Glutamatergic neuron (in vitro differentiated cells): ENCODE results near the gene HMGCS1. TPM values are rescaled to one million over a fixed set of nuclear protein-coding genes. Genes with fewer than 3 reads are reported as not detected.

ENCODE experiments used
- DNase-seq: peaks from one replicate; pipeline ENCODE4 v3.0.0; 2022
- H3K27ac Mint-ChIP-seq: one replicate; pipeline ENCODE4 v1.8.0; 2020; ENCODE audit warnings: mild to moderate bottlenecking, mixed read lengths, inconsistent platforms; ENCODE audit not compliant: unreplicated experiment
- H3K27me3 Mint-ChIP-seq: one replicate; pipeline ENCODE4 v1.8.0; 2020; ENCODE audit warnings: mild to moderate bottlenecking, moderate library complexity, mixed read lengths, inconsistent platforms; ENCODE audit not compliant: unreplicated experiment
- H3K36me3 Mint-ChIP-seq: one replicate; pipeline ENCODE4 v1.8.0; 2020; ENCODE audit warnings: mild to moderate bottlenecking, mixed read lengths, inconsistent platforms; ENCODE audit not compliant: unreplicated experiment
- H3K4me1 Mint-ChIP-seq: one replicate; pipeline ENCODE4 v1.8.0; 2020; ENCODE audit warnings: mild to moderate bottlenecking, low read depth, mixed read lengths, inconsistent platforms; ENCODE audit not compliant: unreplicated experiment
- H3K4me3 Mint-ChIP-seq: one replicate; pipeline ENCODE4 v1.8.0; 2020; ENCODE audit warnings: mild to moderate bottlenecking, mixed read lengths, inconsistent platforms; ENCODE audit not compliant: unreplicated experiment
- H3K9me3 Mint-ChIP-seq: one replicate; pipeline ENCODE4 v1.8.0; 2020; ENCODE audit warnings: mild to moderate bottlenecking, moderate library complexity, mixed read lengths, inconsistent platforms; ENCODE audit not compliant: unreplicated experiment
- CTCF ChIP-seq: fragments of 200-600 bp; sonication (generic); IDR thresholded peaks from one replicate; pipeline ENCODE4 v1.5.0; 2021; ENCODE audit not compliant: partially characterized antibody, unreplicated experiment
- total RNA-seq: library from RNA; stranded (reverse); fragmentation: NEBNext Ultra II Directional; extraction: Animal tissue kit (Norgen Biotek cat#: 25700); gene quantifications from one replicate; pipeline ENCODE4 v1.2.1, GENCODE V29; 2021; ENCODE audit not compliant: unreplicated experiment

HMGCS1 gene
- total RNA-seq, 1 donor from 2014 or later = 452 TPM

GRCh38 chr5:43300112-43300511, 13.1 kb downstream of the HMGCS1 start:
- Mint-ChIP-seq H3K27ac (no peak overlapping the region), H3K27me3 (no peaks in the 10 kb centered on the region), H3K4me3 (no peak overlapping the region), H3K9me3 (peaks cover 2% of the 10 kb centered on the region), H3K36me3 (no peaks in the 10 kb centered on the region), H3K4me1 (peaks cover 17% of the 10 kb centered on the region)
- DNase-seq = no peak
- TF ChIP-seq CTCF = no peak

- TF ChIP-seq CTCF = no peak
- Mint-ChIP-seq H3K27ac (no peak overlapping the region), H3K27me3 (no peaks in the 10 kb centered on the region), H3K4me1 (peaks cover 13% of the 10 kb centered on the region), H3K4me3 (no peak overlapping the region), H3K9me3 (peaks cover under 1% of the 10 kb centered on the region), H3K36me3 (no peaks in the 10 kb centered on the region)
- DNase-seq = no peak
Measured at GRCh38 chr5:43298443-43298842, 14.8 kb downstream of the HMGCS1 start.

- no peak for TF ChIP-seq CTCF
- H3K36me3 Mint-ChIP-seq = no peaks in the 10 kb centered on the region
- no peak overlapping the region for H3K4me3 Mint-ChIP-seq
- H3K4me1 Mint-ChIP-seq = no peaks in the 10 kb centered on the region
- DNase-seq = no peak
- no peaks in the 10 kb centered on the region for H3K27me3 Mint-ChIP-seq
- no peaks in the 10 kb centered on the region for H3K9me3 Mint-ChIP-seq
- H3K27ac Mint-ChIP-seq = no peak overlapping the region
Measured at GRCh38 chr5:43296835-43297234, 16.4 kb downstream of the HMGCS1 start.

- no peaks in the 10 kb centered on the region for H3K36me3 Mint-ChIP-seq
- no peak for TF ChIP-seq CTCF
- H3K4me3 Mint-ChIP-seq = no peak overlapping the region
- no peaks in the 10 kb centered on the region for H3K4me1 Mint-ChIP-seq
- no peak for DNase-seq
- H3K27ac Mint-ChIP-seq = no peak overlapping the region
- no peaks in the 10 kb centered on the region for H3K9me3 Mint-ChIP-seq
- no peaks in the 10 kb centered on the region for H3K27me3 Mint-ChIP-seq
Measured at GRCh38 chr5:43295202-43295601, 18.0 kb downstream of the HMGCS1 start.

- H3K27me3 Mint-ChIP-seq = no peaks in the 10 kb centered on the region
- no peak for TF ChIP-seq CTCF
- H3K27ac Mint-ChIP-seq = no peak overlapping the region
- no peaks in the 10 kb centered on the region for H3K4me1 Mint-ChIP-seq
- no peak overlapping the region for H3K4me3 Mint-ChIP-seq
- no peaks in the 10 kb centered on the region for H3K9me3 Mint-ChIP-seq
- no peaks in the 10 kb centered on the region for H3K36me3 Mint-ChIP-seq
- no peak for DNase-seq
Measured at GRCh38 chr5:43294226-43294625, 19.0 kb downstream of the HMGCS1 start.
